Measurements from ENCODE around the gene FBP2. TPM values are rescaled to one million over a fixed set of nuclear protein-coding genes. Genes with fewer than 3 reads are reported as not detected.

FBP2 gene
- total and polyA plus RNA-seq, 2 experiments from 2014 or later, result not detected

DNA sequence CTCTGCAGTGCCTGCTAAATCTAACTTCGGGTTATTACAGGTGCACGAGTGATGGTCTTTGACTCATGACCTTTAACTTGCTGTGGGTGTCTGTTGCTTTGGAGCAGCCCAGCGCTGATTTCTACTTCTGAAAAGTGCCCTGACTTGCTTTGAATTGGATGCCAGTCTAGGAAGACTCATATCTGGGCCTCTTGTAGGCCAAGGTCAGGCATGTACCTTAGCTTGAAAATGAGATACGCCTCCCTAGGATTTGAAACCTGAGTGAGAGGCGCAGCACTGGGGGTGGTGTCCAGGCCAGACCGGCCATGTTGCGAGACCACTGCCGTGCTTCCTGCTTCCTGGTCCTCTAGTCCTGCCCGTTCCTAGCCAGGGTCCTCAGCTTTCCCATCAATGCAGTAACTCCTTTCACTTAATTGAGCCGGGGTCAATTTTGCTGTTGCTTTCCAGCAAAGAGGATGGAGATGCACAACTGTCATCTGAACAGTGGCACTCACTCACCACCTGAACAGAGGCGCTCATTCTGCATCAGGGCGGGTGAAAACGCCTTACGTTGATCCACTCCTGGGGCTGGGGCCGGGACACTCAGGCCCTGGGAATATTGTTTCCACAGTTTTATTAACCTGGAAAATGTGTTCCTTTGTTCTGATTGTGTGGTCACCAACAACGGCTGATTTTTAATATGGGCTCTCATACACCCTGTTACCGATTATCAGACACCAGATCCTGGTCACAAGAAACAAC lies 24.5 kb downstream of the FBP2 start:
- Histone ChIP-seq H3K36me3 (ENCODE audit: insufficient read depth) (0 out of 2 replicates have a peak, but pooled peaks cover 3% of the 10 kb centered on the region), H3K4me1 (ENCODE audit: insufficient read depth) (peaks cover 9% of the 10 kb centered on the region), H3K27me3 (ENCODE audit: insufficient read depth) (no peaks in the 10 kb centered on the region), H3F3A (replicated peaks; ENCODE audit: low read depth) (no peaks in the 10 kb centered on the region), H3K9me2 (ENCODE audit: insufficient read depth) (no peaks in the 10 kb centered on the region), H2AFZ (no peak overlapping the region), H4K20me1 (replicated peaks; ENCODE audit: insufficient read depth) (no peaks in the 10 kb centered on the region), H3K79me2 (replicated peaks; ENCODE audit: insufficient read depth) (no peaks in the 10 kb centered on the region), H3K27ac (ENCODE audit: low read depth) (no peak overlapping the region), H3K4me2 (peak overlapping the region; percentile 57), H3K4me3 (no peak overlapping the region)
- Mint-ChIP-seq H3K4me3 (no peak overlapping the region), H3K4me1 (peaks cover 9% of the 10 kb centered on the region), H3K27me3 (ENCODE audit: insufficient read depth, low read depth, poor library complexity) (peaks cover 2% of the 10 kb centered on the region), H3K27ac (no peak overlapping the region), H3K9me3 (peaks cover 3% of the 10 kb centered on the region; the same call in 1 of the 3 replicates), H3K36me3 (ENCODE audit: low read depth) (peaks cover 11% of the 10 kb centered on the region; the same call in 2 of the 3 replicates)
- DNase-seq (ENCODE audit: low spot score), result no peak
- ATAC-seq, result no peak; the same call in 2 of the 3 replicates
- TF ChIP-seq, protein P1, sequence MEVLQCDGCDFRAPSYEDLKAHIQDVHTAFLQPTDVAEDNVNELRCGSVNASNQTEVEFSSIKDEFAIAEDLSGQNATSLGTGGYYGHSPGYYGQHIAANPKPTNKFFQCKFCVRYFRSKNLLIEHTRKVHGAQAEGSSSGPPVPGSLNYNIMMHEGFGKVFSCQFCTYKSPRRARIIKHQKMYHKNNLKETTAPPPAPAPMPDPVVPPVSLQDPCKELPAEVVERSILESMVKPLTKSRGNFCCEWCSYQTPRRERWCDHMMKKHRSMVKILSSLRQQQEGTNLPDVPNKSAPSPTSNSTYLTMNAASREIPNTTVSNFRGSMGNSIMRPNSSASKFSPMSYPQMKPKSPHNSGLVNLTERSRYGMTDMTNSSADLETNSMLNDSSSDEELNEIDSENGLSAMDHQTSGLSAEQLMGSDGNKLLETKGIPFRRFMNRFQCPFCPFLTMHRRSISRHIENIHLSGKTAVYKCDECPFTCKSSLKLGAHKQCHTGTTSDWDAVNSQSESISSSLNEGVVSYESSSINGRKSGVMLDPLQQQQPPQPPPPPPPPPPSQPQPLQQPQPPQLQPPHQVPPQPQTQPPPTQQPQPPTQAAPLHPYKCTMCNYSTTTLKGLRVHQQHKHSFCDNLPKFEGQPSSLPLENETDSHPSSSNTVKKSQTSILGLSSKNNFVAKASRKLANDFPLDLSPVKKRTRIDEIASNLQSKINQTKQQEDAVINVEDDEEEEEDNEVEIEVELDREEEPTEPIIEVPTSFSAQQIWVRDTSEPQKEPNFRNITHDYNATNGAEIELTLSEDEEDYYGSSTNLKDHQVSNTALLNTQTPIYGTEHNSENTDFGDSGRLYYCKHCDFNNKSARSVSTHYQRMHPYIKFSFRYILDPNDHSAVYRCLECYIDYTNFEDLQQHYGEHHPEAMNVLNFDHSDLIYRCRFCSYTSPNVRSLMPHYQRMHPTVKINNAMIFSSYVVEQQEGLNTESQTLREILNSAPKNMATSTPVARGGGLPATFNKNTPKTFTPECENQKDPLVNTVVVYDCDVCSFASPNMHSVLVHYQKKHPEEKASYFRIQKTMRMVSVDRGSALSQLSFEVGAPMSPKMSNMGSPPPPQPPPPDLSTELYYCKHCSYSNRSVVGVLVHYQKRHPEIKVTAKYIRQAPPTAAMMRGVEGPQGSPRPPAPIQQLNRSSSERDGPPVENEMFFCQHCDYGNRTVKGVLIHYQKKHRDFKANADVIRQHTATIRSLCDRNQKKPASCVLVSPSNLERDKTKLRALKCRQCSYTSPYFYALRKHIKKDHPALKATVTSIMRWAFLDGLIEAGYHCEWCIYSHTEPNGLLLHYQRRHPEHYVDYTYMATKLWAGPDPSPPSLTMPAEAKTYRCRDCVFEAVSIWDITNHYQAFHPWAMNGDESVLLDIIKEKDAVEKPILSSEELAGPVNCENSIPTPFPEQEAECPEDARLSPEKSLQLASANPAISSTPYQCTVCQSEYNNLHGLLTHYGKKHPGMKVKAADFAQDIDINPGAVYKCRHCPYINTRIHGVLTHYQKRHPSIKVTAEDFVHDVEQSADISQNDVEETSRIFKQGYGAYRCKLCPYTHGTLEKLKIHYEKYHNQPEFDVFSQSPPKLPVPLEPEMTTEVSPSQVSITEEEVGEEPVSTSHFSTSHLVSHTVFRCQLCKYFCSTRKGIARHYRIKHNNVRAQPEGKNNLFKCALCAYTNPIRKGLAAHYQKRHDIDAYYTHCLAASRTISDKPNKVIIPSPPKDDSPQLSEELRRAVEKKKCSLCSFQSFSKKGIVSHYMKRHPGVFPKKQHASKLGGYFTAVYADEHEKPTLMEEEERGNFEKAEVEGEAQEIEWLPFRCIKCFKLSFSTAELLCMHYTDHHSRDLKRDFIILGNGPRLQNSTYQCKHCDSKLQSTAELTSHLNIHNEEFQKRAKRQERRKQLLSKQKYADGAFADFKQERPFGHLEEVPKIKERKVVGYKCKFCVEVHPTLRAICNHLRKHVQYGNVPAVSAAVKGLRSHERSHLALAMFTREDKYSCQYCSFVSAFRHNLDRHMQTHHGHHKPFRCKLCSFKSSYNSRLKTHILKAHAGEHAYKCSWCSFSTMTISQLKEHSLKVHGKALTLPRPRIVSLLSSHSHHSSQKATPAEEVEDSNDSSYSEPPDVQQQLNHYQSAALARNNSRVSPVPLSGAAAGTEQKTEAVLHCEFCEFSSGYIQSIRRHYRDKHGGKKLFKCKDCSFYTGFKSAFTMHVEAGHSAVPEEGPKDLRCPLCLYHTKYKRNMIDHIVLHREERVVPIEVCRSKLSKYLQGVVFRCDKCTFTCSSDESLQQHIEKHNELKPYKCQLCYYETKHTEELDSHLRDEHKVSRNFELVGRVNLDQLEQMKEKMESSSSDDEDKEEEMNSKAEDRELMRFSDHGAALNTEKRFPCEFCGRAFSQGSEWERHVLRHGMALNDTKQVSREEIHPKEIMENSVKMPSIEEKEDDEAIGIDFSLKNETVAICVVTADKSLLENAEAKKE (CRISPR knock-in tag; IDR thresholded peaks at IDR 0.05), result no peak
- TF ChIP-seq JUNB (IDR thresholded peaks at IDR 0.05; ENCODE audit: unreplicated experiment) (no peak), CREB1 (CRISPR knock-in tag; IDR thresholded peaks at IDR 0.05; ENCODE audit: low read depth) (no peak), NANOG (IDR thresholded peaks at IDR 0.05; ENCODE audit: borderline replicate concordance) (no peak), STAT1 (IDR thresholded peaks at IDR 0.05; ENCODE audit: unreplicated experiment) (no peak), EZH2phosphoT487 (IDR thresholded peaks at IDR 0.05; ENCODE audit: unreplicated experiment) (no peak), ZNF331 (CRISPR knock-in tag; IDR thresholded peaks at IDR 0.05; ENCODE audit: low read depth) (no peak), POLR2AphosphoS5 (IDR thresholded peaks at IDR 0.05; ENCODE audit: low read depth) (no peak), ZNF114 (CRISPR knock-in tag; IDR thresholded peaks at IDR 0.05) (no peak), EZH2 (IDR thresholded peaks at IDR 0.05; ENCODE audit: low read depth, unreplicated experiment) (no peak)
- TF ChIP-seq, protein P2, sequence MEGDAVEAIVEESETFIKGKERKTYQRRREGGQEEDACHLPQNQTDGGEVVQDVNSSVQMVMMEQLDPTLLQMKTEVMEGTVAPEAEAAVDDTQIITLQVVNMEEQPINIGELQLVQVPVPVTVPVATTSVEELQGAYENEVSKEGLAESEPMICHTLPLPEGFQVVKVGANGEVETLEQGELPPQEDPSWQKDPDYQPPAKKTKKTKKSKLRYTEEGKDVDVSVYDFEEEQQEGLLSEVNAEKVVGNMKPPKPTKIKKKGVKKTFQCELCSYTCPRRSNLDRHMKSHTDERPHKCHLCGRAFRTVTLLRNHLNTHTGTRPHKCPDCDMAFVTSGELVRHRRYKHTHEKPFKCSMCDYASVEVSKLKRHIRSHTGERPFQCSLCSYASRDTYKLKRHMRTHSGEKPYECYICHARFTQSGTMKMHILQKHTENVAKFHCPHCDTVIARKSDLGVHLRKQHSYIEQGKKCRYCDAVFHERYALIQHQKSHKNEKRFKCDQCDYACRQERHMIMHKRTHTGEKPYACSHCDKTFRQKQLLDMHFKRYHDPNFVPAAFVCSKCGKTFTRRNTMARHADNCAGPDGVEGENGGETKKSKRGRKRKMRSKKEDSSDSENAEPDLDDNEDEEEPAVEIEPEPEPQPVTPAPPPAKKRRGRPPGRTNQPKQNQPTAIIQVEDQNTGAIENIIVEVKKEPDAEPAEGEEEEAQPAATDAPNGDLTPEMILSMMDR (conservative IDR thresholded peaks at IDR 0.05; ENCODE audit: low read depth in 2 of 2), result no peak
- TF ChIP-seq, protein P3, sequence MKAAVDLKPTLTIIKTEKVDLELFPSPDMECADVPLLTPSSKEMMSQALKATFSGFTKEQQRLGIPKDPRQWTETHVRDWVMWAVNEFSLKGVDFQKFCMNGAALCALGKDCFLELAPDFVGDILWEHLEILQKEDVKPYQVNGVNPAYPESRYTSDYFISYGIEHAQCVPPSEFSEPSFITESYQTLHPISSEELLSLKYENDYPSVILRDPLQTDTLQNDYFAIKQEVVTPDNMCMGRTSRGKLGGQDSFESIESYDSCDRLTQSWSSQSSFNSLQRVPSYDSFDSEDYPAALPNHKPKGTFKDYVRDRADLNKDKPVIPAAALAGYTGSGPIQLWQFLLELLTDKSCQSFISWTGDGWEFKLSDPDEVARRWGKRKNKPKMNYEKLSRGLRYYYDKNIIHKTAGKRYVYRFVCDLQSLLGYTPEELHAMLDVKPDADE (IDR thresholded peaks at IDR 0.05), result no peak
- TF ChIP-seq, protein P4, sequence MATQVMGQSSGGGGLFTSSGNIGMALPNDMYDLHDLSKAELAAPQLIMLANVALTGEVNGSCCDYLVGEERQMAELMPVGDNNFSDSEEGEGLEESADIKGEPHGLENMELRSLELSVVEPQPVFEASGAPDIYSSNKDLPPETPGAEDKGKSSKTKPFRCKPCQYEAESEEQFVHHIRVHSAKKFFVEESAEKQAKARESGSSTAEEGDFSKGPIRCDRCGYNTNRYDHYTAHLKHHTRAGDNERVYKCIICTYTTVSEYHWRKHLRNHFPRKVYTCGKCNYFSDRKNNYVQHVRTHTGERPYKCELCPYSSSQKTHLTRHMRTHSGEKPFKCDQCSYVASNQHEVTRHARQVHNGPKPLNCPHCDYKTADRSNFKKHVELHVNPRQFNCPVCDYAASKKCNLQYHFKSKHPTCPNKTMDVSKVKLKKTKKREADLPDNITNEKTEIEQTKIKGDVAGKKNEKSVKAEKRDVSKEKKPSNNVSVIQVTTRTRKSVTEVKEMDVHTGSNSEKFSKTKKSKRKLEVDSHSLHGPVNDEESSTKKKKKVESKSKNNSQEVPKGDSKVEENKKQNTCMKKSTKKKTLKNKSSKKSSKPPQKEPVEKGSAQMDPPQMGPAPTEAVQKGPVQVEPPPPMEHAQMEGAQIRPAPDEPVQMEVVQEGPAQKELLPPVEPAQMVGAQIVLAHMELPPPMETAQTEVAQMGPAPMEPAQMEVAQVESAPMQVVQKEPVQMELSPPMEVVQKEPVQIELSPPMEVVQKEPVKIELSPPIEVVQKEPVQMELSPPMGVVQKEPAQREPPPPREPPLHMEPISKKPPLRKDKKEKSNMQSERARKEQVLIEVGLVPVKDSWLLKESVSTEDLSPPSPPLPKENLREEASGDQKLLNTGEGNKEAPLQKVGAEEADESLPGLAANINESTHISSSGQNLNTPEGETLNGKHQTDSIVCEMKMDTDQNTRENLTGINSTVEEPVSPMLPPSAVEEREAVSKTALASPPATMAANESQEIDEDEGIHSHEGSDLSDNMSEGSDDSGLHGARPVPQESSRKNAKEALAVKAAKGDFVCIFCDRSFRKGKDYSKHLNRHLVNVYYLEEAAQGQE (IDR thresholded peaks at IDR 0.05; ENCODE audit: unreplicated experiment), result no peak
